HL-60/S4 treated with phorbol 12-myristate 13-acetate at 8.2 ng/mL for 4 days and 3 days (cell line): ENCODE data around the gene CNTNAP3B.
"Not testable (repeated sequence)": the region's sequence is repeated elsewhere in the genome, so short reads cannot be mapped to it uniquely, and the experiment has no call there.

Source experiments
- in situ Hi-C: fragments of 300-500 bp; cut with MboI; formaldehyde crosslinking; loops from 2 replicates; pipeline ENCODE4 v1.15.0; 2022; ENCODE audit warnings: low sequenced_read_pairs

CNTNAP3B gene

GRCh38 chr9:41977965-41978600 lies 151.1 kb downstream of the CNTNAP3B start:
- in situ Hi-C loops = not testable (repeated sequence)

DNA sequence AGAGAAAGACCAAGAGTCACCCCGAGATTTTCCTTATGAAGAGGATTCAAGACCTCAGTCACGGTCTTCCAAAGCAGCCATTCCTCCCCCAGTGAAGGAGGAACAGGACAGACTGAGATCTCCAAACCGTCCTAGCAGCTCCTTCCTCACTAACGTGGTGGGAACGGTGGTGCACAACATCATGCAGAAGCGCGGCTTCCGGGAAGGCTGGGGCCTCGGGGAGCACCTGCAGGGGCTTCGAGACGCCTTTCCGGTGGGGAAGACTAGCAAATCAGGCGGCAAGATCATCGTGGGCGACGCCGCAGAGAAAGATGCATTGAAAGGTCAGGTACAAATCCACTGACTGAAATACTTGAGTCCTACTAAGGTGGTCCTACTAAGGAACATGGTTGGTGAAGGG lies 154.3 kb downstream of the CNTNAP3B start:
- in situ Hi-C loops = not testable (repeated sequence)

- in situ Hi-C loops = not testable (repeated sequence)
Measured at GRCh38 chr9:41953007-41953406, 176.2 kb downstream of the CNTNAP3B start.

- in situ Hi-C loops = not testable (repeated sequence)
Measured at GRCh38 chr9:41941738-41942137, 187.5 kb downstream of the CNTNAP3B start.

- in situ Hi-C loops = not testable (repeated sequence)
Measured at GRCh38 chr9:41938143-41938542, 191.1 kb downstream of the CNTNAP3B start.

- in situ Hi-C loops = not testable (repeated sequence)
Measured at GRCh38 chr9:41935727-41936126, 193.5 kb downstream of the CNTNAP3B start.

DNA sequence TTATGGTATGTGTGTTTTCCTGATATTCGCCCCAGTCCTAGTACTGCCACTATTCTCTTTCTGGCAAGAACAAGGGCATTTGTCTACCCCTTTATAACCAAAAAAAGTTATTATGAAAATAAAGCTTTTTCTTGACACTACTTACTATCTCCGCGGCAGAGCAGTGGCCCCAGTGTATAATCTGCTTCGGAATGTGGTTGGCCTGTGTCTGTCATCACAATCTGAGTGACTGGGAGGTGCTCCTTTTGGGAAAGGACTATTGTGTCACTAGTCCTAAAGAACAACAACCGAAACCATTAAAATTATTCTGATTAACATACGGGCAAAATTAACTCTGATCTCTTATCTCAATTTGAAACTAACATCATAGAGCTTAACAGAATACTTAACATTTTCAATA lies 200.1 kb downstream of the CNTNAP3B start:
- in situ Hi-C loops = not testable (repeated sequence)

DNA sequence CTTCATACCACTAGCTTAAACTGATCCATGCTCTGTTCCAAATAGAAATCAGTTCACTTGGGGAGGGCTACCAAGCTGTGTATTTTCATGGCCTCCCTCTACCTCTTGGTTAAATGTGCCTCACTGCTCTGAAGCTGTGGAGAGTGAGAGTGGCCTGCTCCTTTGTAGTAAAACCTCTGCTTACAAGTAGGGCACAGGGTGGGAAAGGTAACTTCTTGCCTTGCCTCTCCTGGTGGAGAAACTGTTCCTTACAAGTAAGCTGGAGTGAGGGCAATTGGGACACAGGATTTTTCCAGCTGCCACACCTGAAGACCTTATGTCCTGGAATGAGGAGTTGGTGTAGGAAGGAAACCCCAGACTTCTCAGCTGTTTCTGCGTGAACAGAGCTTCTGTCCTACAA lies 211.9 kb downstream of the CNTNAP3B start:
- in situ Hi-C loops = not testable (repeated sequence)

DNA sequence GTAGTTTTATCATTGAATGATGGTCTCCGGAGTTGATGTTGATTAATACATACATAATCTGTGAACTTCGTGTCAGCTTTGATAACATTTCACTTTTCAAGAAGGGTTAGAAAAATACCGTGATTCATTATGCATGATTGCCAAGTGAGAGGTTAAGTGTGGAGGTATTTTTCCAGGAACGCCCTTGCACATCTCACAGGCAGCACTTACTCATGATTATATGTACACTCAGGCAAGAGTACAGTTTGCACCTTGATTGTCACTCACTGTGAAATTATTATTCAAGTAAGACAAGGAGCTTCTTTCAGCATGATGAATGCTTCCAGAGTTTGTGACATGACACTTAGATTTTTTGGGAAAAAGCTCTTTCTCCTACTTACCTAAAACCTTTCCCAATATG lies 223.7 kb downstream of the CNTNAP3B start:
- in situ Hi-C loops = not testable (repeated sequence)

- in situ Hi-C loops = not testable (repeated sequence)
Measured at GRCh38 chr9:41902762-41903161, 226.5 kb downstream of the CNTNAP3B start.

GRCh38 chr9:41898720-41899343 lies 230.4 kb downstream of the CNTNAP3B start:
- in situ Hi-C loops = not testable (repeated sequence)

DNA sequence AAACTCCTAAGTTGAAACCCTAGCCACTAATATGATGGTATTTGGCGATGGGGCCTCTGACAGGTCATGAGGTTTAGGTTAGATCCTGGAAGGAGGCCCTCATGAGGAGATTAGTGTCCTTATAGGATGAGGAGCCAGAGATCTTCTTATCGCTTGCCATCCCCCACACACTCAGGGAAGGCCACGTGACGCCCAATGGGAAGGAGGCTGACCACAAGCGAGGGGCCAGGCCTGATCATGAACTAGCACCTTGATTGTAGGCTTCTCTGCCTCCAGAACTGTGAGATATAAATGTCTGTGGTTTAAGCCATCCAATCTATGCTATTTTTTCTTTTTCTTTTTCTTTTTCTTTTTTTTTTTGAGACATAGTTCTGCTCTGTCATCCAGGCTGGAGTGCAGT lies 254.7 kb downstream of the CNTNAP3B start:
- in situ Hi-C loops = not testable (repeated sequence)

DNA sequence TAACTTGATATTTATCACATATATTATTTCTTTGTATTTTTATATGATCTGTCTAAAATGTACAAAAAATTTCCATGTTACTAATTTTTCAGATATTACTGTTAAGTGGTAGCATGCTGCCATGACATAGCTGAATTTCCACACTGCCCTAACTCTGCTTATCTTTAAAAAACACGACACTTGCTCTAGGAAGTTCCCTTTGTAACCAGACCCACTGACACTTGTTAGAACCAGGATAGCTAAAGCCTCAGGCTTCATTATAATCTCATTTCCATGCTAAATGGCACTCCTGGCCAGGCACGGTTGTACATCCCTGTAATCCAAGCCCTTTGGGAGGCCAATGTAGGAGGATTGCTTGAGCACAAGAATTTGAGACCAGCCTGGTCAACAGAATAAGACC lies 273.8 kb downstream of the CNTNAP3B start:
- in situ Hi-C loops = not testable (repeated sequence)

- in situ Hi-C loops = not testable (repeated sequence)
Measured at GRCh38 chr9:41851848-41852740, 277.1 kb downstream of the CNTNAP3B start.

DNA sequence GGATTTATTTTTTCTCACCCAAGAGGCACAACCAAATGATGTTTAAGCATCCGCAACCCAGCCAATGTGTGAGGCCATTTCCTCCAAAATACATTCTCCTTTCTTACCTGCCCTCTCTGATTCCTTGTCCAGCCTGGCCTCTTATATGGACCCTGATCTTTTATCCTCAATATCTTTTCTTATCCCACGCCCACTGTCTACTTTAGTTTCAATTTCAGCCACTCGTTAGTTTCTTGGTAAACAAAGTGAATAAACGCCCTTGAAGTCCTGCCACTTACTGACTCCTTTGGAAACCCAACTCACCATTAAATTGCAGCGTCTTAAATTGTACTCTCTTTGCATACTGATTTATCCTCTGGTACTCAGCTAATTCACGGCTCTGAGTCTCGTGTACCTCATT lies 281.4 kb downstream of the CNTNAP3B start:
- in situ Hi-C loops = not testable (repeated sequence)
